ENCODE data around the gene PDE10A.
"Not testable (repeated sequence)": the region's sequence is repeated elsewhere in the genome, so short reads cannot be mapped to it uniquely, and the experiment has no call there.

Gene PDE10A

GRCh38 chr6:165592947-165593346 is 70.1 kb downstream of the PDE10A start:
- DNase-seq (ENCODE audit: low read depth in 2 of 2, low spot score in 1 of 2): not testable (repeated sequence)

DNA sequence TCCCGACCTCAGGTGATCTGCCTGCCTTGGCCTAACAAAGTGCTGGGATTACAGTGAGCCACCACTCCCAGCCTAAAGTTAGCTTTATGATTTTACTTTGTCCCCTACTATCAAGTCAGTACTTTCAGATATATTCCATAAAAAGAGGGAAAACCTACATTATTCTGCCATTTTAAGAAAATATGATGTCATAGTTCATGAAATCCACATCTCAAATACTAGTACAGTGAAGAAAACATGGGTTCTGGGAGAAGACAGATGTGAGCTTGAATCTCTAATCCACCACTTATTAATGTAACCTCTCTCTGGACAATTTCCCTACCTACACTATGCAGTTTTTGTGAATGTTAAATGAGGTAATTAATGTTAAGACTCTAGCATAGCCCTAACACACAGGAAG is 74.5 kb downstream of the PDE10A start:
- DNase-seq (ENCODE audit: low read depth in 2 of 2, low spot score in 1 of 2): no peak

GRCh38 chr6:165587206-165587605 is 75.8 kb downstream of the PDE10A start:
- DNase-seq (ENCODE audit: low read depth in 2 of 2, low spot score in 1 of 2): no peak

GRCh38 chr6:165586706-165587105 is 76.3 kb downstream of the PDE10A start:
- no peak for DNase-seq (ENCODE audit: low read depth in 2 of 2, low spot score in 1 of 2)

GRCh38 chr6:165585060-165585459 is 78.0 kb downstream of the PDE10A start:
- DNase-seq (ENCODE audit: low read depth in 2 of 2, low spot score in 1 of 2): no peak

GRCh38 chr6:165584541-165584940 is 78.5 kb downstream of the PDE10A start:
- no peak for DNase-seq (ENCODE audit: low read depth in 2 of 2, low spot score in 1 of 2)

GRCh38 chr6:165581678-165582077 is 81.4 kb downstream of the PDE10A start:
- no peak for DNase-seq (ENCODE audit: low read depth in 2 of 2, low spot score in 1 of 2)

GRCh38 chr6:165580136-165580535 is 82.9 kb downstream of the PDE10A start:
- no peak for DNase-seq (ENCODE audit: low read depth in 2 of 2, low spot score in 1 of 2)

- no peak for DNase-seq (ENCODE audit: low read depth in 2 of 2, low spot score in 1 of 2)
Measured at GRCh38 chr6:165579151-165579550, 83.9 kb downstream of the PDE10A start.

DNA sequence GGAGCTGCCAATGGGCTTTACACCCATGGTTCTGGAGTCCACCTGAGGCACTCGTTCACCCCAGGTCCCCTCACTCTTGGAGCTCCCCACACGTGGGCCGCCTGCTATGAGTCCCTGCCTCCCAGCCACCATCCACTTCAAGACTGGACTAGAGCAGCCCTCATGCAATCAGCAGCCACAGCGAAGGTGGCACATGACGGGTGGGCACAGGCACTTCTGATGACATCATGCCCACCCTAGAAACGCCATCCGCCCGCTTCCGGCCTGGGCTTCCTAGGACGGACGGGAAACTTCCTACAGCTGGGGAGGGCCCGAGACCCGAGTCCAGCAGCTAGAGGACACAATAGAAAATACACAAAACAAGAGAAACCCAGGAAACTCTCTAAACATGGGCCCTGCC is 85.5 kb downstream of the PDE10A start:
- DNase-seq (ENCODE audit: low read depth in 2 of 2, low spot score in 1 of 2): no peak

DNA sequence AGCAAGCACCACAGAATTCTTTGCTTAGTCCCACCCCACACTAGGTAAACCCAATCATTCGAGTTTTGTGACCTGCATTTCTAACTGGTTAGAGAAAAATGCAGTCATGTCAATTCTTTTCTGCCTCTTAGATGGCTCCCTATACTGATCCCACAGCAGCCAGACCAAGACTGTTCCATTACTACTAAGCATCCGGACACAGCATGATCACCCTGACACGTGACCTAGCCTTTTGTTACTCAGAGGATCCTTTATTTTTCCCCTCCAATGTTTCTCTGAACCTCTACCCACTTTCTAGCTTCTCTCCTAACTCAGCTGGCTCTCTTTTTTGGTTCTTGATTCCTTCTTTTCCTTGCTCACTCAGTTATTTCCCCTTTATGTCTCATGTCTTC is 87.9 kb downstream of the PDE10A start:
- no peak for DNase-seq (ENCODE audit: low read depth in 2 of 2, low spot score in 1 of 2)

DNA sequence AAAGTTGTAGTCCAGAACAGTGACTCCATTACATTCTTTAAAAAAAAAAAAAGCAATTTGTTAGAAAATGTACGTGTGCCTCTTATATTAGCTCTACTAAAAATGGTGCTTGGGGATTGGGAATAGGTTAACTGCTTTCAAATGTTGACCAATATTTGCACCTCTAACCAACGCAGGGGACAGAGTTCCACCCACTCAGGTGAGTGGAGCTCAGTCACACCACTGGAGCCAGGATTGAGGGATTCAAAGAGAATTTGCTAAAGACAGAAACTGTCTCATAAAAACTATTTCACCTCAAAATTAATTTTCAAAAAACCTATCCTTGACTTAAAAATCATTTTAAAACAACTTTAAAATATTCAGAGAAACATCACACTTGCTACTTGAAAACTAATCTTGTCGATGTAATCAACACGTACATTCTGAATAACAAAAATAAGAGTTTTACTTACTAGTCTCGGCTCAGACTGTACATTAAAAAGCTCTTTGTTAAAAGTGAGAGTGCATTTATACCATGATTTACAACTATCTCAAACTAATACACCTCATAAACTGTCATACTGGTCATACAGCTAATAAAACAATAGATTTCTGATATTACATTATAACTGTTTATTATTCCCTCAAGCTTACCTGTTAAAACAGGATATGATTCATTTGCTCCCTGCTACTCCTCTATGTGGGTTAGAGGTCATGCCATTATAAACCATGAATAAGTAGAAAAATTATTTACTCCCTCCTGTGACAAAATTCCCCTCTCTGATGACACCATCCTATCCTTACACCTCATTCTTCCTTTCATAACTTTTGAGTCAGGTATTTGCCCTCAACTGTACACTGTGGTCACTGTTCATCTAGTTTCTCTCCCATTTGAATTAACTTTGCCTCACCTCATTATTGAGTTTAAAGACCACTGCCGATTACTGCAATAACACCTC is 88.6 kb downstream of the PDE10A start:
- DNase-seq (ENCODE audit: low read depth in 2 of 2, low spot score in 1 of 2): no peak

DNA sequence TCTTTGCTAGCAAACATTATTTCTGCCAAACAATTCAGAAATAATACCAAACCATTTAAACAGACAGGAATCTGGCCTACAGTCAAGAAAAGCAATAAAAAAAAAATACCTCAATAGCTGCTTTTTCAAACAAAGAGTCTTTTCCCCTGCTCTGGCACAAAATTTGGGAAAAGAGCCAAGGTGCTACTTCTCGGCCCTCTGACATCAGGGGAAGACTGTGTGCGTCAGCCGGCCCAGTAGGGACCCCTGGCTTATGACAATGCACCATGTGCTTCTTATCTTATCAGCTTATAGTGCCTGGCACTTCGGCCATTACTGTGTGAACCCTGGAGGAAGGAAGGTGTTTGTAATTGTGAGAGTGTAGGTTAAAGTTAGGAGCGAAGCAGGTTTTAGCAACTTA is 89.4 kb downstream of the PDE10A start:
- DNase-seq (ENCODE audit: low read depth in 2 of 2, low spot score in 1 of 2): no peak

GRCh38 chr6:165571721-165572132 is 91.3 kb downstream of the PDE10A start:
- no peak for DNase-seq (ENCODE audit: low read depth in 2 of 2, low spot score in 1 of 2)

- DNase-seq (ENCODE audit: low read depth in 2 of 2, low spot score in 1 of 2): no peak
Measured at GRCh38 chr6:165571068-165571682, 91.9 kb downstream of the PDE10A start.

DNA sequence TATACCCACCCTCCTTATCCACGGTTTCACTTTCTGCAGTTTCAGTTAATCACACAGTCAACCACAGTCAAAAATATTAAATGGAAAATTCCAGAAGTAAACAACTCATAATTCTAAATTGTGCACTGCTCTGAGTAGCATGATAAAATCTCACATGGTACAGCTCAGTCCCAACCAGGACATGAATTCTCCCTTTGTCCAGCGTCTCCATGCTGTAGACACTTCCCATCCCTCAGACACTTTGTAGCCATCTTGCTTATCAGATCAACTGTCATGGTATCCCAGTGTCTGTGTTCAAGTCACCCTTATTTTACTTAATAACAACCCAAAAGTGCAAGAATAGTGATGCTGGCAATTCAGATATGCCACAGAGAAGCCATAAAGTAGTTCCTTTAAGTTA is 94.7 kb downstream of the PDE10A start:
- no peak for DNase-seq (ENCODE audit: low read depth in 2 of 2, low spot score in 1 of 2)

GRCh38 chr6:165566088-165566828 is 96.8 kb downstream of the PDE10A start:
- DNase-seq (ENCODE audit: low read depth in 2 of 2, low spot score in 1 of 2): no peak

DNA sequence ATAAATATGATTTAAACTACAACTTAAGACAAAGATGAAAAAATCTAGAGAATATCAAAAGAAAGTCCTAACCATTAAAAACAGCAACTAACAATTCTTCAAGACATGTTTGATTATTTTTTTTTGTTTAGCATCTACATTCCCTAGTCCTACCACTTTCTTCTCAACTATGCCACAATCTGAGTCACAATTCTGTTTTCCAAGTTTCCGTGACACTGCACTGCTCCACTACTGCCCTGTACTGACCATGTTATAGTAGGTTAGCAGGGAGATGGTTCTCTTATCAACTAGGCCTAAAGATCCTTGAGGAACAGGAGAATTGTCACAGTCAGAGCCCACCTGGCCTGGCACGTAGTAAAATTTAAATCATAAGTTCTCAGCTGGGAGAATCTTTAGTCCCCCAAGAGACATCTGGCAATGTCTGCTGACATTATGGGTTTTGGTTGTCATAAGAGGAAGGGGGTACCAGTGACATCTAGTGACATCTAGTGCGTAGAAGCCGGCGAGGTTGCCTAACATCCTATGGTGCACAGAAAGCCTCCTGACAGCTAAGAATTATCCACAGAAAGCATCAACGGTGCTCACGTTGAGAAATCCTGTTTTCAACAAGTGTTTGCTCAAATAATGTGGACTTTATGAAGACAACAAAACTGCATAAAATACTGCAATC is 100.5 kb downstream of the PDE10A start:
- DNase-seq (ENCODE audit: low read depth in 2 of 2, low spot score in 1 of 2): no peak

GRCh38 chr6:165559632-165560031 is 103.4 kb downstream of the PDE10A start:
- no peak for DNase-seq (ENCODE audit: low read depth in 2 of 2, low spot score in 1 of 2)

- not testable (repeated sequence) for DNase-seq (ENCODE audit: low read depth in 2 of 2, low spot score in 1 of 2)
Measured at GRCh38 chr6:165558097-165558496, 104.9 kb downstream of the PDE10A start.

DNA sequence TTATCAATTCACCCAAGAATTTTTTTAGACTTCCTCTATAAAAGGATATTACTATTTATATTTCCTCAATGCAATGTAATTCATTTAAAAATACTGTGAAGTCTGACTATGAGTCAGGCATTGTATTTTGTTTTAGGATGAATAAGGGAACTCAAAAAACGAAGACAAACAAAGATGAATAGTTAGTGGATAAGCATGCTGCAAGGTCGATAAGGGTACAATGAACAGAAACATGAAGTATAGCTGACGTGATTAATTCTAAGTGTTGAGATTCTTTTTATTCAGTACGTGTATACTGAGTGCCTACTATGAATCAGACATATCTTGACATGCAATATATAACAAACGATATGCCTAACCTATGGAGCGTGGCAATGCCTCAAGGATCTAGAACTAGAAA is 105.4 kb downstream of the PDE10A start:
- no peak for DNase-seq (ENCODE audit: low read depth in 2 of 2, low spot score in 1 of 2)
